Neural progenitor cell (in vitro differentiated cells): ENCODE measurements around the gene TRAPPC5.

Experiments used
- EZH2 ChIP-seq: fragments of 200-600 bp; sonication (generic); IDR thresholded peaks from 2 replicates; pipeline ENCODE4 v1.6.1; 2017; ENCODE audit warnings: antibody characterized with exemption, mild to moderate bottlenecking, moderate library complexity
- TF ChIP-seq, protein P1 (sequence below): fragments of 200-600 bp; sonication (generic); IDR thresholded peaks from 2 replicates; pipeline ENCODE4 v1.5.1; 2017; ENCODE audit warnings: antibody characterized with exemption, mild to moderate bottlenecking

DNA sequence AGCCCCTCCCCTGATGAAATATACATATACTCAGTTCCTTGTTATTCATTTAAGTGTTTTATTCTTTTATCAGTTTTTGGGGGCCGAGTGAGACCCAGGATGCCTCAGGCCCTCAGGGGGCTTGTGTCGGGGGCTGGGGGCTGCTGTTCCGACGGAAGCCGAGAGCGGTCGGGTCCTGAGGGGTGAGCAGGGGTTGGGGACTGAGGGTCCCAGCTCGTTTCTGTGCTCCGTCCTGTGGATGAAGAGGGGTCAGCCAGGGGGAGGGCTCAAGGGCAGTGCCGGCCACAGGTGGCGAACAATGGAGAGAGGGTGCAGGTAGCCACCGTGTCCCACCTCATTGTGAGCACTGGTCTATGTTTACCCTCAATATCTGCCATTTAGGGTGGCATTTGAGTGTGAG, 49.1 kb upstream of the TRAPPC5 start:
- TF ChIP-seq, protein P1, sequence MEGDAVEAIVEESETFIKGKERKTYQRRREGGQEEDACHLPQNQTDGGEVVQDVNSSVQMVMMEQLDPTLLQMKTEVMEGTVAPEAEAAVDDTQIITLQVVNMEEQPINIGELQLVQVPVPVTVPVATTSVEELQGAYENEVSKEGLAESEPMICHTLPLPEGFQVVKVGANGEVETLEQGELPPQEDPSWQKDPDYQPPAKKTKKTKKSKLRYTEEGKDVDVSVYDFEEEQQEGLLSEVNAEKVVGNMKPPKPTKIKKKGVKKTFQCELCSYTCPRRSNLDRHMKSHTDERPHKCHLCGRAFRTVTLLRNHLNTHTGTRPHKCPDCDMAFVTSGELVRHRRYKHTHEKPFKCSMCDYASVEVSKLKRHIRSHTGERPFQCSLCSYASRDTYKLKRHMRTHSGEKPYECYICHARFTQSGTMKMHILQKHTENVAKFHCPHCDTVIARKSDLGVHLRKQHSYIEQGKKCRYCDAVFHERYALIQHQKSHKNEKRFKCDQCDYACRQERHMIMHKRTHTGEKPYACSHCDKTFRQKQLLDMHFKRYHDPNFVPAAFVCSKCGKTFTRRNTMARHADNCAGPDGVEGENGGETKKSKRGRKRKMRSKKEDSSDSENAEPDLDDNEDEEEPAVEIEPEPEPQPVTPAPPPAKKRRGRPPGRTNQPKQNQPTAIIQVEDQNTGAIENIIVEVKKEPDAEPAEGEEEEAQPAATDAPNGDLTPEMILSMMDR = no peak
- TF ChIP-seq EZH2 = no peak
